GM18909 (cell line): ENCODE data around the gene ZC2HC1C.

ENCODE experiments used
- ATAC-seq: cut with Tn5 transposase; IDR thresholded peaks from one replicate; pipeline ENCODE4 v1.9.1; 2021; ENCODE audit warnings: mild to moderate bottlenecking; ENCODE audit not compliant: unreplicated experiment, poor library complexity

The ZC2HC1C gene, protein sequence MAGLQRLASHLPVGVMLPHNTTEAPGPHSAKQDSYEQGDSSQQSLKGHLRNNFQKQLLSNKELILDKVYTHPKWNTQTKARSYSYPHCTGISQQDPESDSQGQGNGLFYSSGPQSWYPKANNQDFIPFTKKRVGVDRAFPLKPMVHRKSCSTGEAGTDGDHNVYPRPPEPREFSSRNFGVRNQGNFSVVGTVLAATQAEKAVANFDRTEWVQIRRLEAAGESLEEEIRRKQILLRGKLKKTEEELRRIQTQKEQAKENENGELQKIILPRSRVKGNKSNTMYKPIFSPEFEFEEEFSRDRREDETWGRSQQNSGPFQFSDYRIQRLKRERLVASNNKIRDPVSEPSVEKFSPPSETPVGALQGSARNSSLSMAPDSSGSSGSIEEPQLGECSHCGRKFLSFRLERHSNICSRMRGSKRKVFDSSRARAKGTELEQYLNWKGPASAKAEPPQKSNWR

DNA sequence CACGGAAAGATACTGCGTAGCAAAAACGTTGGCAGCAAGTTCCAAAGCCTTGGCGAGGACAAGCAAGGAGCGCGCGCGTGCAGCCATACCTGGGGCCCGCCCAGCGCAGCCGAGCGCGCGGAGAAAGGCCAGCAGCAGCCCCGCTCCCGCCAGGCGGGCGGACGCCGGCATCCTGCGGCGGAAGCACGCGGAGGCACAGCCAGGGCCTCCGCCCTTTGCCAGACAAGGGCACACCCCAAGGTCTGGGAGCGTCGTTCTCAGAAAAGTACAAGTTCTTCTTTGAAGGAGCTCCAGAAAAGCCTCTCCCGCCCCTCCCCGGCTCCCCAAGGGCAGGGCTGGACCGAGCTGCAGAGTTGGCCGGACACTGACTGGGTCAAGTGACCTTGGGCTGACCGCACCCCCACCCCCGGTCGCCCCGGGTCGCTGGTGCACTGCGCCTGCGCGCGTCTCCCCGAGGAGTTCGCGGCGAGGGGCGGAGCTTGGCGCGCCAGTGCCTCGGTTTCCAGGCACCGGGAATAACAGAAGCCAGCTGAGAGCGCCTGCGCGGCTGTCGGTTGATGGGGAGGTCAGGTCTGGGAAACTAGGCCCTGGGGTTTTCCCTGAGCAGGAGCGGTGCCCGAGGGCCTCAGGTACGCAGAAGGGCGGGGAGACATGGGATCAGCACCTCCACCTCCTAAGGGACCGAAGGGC is at the start of gene ZC2HC1C:
Gene ZC2HC1C, plus strand, starts transcription at position 521 of the 690 bp plus-strand sequence. CDS start 933 bp downstream, outside the sequence.
- peak; percentile 73 for ATAC-seq

DNA sequence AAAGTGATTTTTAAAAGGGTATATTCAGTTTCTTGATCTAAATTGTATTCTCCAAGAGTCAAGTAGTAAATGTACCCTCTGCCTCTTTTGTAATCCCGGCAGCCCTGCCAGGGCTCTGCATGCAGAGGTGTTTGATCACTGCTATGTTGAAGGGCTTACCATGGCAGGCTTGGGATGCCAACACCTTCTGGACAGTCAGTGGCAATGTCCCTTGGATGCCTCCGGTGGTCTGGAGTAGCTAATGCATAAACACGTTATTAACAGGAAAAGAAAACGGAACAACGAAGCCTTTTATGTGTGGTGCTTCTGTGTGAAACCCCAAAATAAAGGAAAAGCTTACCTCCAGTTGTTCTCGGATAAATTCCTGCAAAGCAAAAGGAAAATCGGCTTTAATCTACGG is 46.8 kb upstream of the ZC2HC1C start:
- no peak for ATAC-seq

DNA sequence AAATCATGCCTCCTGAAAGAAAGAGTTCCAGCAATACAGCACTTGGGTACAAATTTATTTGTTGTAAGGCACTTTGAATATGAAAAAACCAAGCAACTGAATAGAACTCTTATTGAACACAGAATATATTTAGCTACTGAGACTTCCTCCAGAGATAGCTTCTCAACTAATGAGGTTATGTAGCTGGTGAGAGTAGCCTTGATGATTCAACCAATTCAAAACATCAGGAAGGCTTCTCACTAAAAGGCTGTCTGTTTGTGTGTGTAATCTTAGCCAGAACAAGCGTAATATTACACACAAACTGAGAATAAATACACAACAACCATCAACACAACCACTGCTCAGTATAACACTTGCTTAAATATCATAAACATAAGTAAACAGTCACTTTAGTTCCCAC is 46.3 kb upstream of the ZC2HC1C start:
- ATAC-seq, result no peak

DNA sequence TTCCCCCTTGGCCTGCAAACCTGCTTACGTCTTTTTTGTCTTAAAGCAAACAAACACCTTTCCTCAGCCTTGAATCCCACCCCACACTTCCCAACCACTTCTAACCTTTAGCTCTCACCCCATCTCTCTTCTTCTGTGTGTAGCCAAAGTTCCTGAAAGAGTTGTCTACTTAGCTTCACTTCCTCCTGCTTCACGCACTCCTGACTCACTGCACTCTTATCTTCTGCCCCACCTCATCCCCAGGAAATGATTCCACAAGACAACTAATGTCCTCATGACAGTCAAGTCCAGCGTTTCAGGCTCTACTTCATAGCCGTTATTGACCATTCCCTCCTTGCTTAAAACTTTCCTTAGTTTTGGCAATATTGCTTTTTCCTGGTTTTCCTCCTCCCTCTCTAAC is 44.4 kb upstream of the ZC2HC1C start:
- ATAC-seq, result no peak

DNA sequence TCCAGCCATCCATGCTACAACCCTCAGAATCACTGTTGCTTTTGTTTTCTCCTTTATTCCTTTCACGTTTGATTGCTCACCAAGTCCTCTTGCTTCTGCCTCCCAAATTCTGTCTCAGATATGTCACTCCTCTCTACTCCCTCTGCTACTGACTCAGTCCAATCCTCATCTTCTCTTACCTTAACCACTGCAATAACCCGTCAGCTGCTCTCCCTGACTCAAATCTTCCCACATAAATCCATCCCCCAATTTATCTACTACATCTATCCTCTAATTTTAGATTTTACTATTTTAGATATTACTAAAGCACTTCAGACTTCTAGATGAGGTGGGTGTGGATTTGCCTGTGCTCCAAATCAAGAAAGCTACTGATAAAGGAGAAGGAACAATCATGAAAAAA is 43.6 kb upstream of the ZC2HC1C start:
- no peak for ATAC-seq

DNA sequence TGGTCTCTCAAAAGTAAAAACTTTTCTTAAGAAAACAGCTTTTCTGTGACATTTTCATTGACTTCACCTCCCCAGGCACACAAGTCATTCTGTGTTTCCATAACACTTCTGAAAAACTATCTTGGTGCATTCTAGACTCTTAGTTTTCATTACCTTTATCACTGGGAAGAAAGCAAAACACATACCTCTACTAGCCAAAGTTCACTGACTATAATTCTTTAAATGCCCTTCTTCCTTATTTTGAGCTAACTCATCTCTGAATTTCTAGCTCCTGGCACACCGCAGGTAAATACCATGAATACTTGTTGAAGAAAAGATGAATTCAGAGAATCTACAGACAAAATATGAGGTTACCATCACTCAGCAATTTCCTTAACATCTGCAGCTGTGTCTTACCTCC is 39.3 kb upstream of the ZC2HC1C start:
- no peak for ATAC-seq

DNA sequence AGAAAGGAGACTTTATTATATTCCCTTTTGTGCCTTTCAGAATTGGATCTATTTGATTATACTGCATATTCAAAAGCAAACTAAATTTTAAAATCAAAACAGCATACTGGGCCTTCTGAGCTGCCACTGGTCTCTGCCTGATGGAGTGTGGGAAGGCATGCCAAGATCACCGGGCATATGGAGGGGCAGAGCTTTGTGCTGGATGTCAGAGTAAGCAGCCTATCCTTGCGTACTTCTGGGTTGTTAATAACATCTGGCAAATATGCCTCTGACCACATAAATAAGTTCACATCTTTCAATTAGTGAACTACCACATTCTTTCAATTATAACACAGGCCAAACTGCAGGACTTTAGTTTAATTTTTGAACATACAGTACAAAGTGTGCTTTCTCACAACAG is 36.5 kb upstream of the ZC2HC1C start:
- no peak for ATAC-seq

DNA sequence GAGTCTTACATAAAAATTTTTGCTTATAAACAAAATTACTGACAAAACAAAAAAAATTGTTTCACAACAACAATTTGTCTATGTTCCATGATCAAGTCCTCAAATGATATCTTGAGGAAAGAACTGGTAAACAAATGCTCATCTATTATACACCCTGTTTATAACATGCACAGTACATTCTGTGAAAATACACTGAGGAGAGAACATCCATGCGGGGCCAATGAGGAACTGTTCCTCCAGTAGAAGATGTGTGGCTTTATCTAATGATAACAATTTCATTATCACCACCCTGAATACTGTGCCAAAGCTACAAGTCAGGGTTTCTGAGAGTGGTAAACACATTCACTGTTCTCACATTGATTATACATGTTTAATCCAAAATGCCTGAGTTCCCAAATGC is 28.9 kb upstream of the ZC2HC1C start:
- no peak for ATAC-seq

DNA sequence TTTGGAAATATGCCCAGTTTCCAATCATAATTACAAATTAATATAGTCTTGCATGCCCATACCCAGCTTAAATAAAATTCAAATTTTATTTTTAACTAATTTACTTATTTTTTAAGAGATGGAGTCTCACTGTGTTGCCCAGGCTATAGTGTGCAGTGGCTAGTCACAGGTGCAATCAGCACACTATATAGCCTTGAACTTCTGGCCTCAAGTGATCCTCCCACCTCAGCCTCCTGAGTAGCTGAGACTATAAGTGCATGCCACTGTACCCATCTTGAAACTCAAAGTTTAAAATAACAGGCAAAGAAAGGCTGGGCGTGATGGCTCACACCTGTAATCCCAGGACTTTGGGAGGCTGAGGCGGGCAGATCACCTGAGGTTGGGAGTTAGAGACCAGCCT is 28.5 kb upstream of the ZC2HC1C start:
- no peak for ATAC-seq

DNA sequence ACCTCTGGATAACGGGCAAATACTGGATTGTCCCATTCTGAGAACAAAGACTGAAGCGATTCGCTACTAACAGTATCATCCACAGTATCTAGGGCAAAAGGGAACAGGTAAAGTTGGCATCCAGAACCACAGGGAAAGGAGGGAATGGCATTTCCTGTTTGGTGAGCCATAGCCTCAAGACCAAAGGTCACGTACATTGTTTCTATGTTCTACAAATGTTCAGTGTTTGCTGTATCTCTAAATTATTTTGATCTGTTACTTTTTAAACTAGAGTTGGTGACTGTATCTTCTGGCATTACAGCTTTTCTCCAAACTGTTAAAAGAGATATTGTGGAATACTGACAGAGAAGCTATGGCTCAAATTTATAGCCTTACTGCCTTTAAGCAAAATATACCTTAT is 27.8 kb upstream of the ZC2HC1C start:
- no peak for ATAC-seq

DNA sequence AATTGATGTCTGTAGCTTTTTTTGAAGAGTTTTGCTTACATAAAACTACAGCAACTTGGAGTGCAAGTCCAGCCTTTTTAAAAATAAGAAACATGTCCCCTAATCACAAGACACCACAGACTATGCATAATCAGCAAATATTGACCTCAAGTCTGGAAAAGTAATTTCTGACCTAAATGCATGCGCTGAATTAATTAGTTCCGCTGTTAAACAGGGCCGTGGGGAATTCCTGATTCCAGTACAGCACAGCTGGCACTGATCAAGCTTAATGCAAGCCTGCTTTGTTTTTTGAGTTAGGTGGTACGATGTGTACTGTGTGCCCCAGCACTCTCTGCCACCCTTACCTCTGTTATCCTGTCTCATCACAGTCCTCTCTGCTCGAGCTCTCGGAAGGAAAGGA is 27.4 kb upstream of the ZC2HC1C start:
- no peak for ATAC-seq

DNA sequence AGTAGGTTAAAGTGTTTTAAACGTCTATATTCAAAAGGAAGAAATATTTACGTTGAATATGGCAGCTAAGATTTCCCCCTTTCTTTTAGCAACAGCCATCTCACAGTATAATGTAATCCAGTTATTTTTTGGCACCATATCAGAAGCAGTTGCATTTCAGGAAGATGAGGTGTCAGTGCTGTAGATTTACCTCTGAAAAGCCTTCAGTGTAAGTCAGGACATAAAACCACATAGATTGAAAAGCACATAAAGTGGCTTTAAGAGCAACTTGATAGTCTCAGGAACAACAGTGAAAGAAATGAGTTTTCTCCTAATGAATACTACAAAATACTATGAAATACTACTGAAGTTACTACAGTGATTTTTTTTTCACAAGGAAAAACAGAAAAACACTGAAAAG is 25.1 kb upstream of the ZC2HC1C start:
- ATAC-seq, result no peak

DNA sequence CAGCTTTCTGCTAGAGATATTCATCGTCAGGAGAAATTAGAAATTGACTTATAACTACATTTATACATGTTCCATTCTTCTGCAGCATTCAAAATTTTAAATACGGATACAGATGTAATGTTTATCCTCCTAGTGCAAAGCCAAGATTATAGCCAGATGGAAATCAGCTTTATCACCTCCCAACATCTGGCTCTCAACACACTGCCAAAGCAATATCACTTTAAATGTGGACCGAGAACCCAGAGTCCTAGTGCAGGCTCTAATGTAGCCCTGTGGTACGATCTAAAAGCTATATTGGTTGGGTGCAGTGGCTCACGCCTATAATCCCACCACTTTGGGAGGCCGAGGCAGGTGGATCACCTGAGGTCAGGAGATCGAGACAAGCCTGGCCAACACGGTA is 24.7 kb upstream of the ZC2HC1C start:
- no peak for ATAC-seq

DNA sequence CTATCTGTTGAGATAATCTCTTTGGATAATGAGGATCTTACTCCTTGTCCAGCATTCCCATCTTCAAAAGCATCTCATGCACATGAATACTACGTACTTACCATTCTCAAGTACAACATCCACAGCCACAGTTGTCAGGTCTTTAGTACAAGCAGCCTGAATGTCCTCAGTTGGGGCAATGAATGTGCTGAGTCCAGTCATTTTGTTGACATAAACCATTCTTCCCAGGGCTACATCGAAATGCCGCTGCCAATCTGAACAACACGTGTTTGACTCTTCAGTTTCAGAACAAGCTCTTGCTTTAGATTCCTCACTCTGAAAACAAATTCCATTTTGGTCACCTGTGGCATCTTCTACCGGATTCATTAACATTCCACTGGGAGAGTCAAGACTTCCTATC is 23.2 kb upstream of the ZC2HC1C start:
- ATAC-seq, result no peak

DNA sequence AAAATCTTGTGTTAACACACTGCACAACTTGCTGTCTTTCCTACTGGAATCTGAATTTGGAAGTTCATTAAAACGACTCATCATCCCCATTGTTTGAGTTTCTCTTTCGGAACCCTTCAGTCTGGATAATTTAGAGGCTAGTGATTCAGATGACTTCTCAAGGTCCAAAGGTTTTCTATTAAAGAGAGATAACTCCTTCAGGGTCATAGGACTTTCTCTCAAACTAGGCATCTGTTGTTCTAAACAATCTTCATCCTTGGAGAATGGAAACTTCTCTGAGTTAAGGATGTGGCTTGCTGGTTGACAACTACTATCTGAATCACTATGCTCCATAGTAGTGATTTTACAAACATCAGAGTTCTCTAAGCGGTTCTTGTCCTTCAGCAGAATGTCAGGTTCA is 22.5 kb upstream of the ZC2HC1C start:
- ATAC-seq, result no peak

DNA sequence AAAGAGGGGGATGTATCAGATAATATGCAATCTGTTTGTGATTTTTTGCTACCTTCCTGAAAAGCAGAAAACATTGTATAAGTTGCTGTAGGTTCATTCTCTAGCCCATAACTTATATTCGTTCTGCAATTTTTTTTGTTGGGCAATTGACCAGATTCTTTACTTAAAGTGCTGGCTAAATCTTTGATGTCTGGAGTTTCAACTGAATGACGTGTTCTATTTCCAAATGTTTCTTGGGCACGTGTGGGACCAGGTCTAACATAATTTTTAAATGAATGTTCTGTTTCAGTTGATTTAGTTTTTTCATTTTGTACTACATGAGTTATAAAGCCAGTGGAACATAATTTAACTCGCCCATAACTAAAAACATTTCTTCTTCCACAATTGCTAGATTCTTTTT is 21.9 kb upstream of the ZC2HC1C start:
- ATAC-seq, result no peak

DNA sequence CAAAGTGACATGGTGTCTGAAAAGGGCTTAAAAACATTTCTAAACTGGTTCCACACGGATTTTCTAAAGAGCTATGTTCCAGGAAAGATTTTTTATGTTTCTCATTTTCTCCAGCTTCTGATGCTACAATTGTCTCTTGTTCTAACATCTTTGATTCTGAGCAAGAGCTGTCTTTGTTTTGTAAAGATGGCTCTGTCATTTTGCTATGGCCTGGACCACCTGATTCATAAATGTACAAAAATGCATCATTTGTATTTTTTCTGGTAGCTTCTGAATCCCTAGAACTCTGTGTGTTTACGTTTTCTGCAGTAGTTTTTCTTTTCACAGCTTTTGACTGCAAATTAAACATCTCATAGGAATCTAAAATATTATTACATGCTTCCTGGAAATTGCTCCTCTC is 21.3 kb upstream of the ZC2HC1C start:
- ATAC-seq, result no peak

DNA sequence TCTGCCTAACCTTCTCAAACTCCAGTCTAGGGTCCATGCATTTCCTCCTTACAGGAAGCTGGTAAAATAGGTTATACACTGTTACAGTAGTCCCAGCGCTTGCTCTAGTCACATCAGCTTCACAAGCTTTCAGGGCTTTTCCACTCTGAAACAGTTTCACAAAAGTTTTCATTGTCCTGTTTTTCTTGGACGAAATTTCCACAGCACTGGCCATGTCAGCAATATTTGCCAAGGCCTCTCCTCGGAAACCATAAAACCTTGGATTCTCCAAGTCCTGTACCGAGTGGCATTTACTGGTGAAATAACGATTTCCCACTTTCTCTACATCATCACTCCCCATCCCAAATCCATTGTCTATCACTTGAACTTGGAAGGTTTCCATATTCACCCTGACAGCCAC is 20.3 kb upstream of the ZC2HC1C start:
- ATAC-seq, result no peak

DNA sequence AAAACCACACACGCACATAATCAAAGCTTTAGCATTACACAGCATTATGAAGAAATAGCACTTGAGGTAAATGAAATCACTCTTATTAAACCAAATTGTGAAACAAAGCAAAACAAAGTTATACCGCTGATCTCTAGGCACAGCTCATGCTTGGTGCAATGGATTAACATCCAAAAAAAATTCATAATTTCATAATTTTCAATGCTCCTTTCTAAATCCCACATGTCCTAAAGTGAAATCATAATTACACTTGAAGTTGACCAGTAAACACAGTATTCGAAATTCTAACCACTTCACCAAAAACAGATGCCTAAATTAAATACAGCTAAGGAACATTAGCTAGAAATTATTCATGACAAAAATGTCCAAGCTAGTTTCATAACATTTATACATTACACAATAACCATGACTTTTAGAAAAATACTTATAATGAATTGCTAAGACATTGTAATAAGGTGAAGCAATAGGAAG is 19.7 kb upstream of the ZC2HC1C start:
- no peak for ATAC-seq

DNA sequence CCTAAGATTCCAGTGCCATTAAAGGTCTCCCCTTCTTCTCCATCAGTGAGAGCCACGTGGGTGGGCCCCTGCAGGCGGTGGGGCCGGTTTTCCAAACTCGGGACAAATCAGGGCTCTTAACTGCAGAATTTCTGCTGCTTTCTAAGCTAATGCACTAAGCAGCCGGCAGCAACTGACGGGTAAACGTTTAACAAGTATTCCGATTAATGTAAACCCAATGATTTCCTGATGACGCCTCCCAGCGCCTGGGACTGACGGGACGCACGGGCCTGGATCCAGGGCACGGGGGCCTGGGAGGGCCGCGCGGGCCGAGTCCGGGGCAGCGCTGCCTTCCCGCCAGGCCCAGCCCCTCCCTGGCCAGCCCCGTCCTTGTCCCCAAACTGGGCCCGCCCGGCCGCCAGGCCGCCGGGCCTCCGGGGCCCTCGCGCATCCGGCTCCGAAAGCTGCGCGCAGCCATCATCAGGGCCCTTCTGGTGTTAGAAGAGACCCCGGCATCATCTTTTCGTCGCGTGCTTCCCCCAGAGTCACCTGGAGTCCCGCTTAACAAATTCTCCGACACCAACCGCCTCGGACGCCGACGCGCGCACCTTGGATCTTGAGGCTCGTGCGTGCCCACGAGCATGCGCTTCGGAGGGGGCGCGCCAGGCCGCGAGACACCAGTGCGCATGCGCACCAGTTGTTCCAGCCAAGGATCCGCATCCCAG is 18.4 kb upstream of the ZC2HC1C start, which contains the start of gene MLH3:
Gene MLH3, minus strand, starts transcription at position 616 of the 704 bp plus-strand sequence. CDS start 1,812 bp downstream, outside the sequence.
- ATAC-seq, result peak; percentile 72

DNA sequence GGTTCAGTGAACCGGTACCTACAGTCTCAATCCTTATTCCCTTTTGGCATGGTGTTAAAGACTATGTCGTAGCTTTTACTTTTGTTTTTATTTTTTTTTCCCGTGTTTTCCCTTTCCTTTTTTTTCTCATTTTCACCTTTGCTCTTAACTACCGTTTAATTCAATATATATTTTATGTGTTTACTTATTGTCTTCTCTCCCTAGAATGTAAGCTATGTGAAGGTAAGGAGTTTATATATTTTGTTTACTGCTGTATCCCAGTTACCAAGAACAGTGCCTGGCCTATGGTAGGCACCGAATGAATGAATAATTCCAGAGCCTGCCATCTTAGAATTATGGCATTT is 17.9 kb upstream of the ZC2HC1C start:
- ATAC-seq, result no peak
